ENCODE data around the gene MTUS2.

MTUS2 gene

GRCh38 chr13:29143847-29144246 is 323.7 kb downstream of the MTUS2 start:
- no peak overlapping the region for H3K4me3 ChIP-seq (replicated peaks; ENCODE audit: low read depth, low read length)
- TF ChIP-seq CTCF (IDR thresholded peaks at IDR 0.05; ENCODE audit: low read depth, low read length, missing control alignments) = no peak
- DNase-seq (ENCODE audit: extremely low read depth, low read depth) = no peak

GRCh38 chr13:29154390-29154789 is 334.3 kb downstream of the MTUS2 start:
- no peak for TF ChIP-seq CTCF (IDR thresholded peaks at IDR 0.05; ENCODE audit: low read depth, low read length, missing control alignments)
- no peak for DNase-seq (ENCODE audit: extremely low read depth, low read depth)
- no peak overlapping the region for H3K4me3 ChIP-seq (replicated peaks; ENCODE audit: low read depth, low read length)

- no peak overlapping the region for H3K4me3 ChIP-seq (replicated peaks; ENCODE audit: low read depth, low read length)
- TF ChIP-seq CTCF (IDR thresholded peaks at IDR 0.05; ENCODE audit: low read depth, low read length, missing control alignments) = no peak
- DNase-seq (ENCODE audit: extremely low read depth, low read depth) = no peak
These were observed 336.0 kb downstream of the MTUS2 start for GRCh38 chr13:29156136-29156535.

GRCh38 chr13:29159871-29160270 is 339.7 kb downstream of the MTUS2 start:
- no peak for DNase-seq (ENCODE audit: extremely low read depth, low read depth)
- no peak for TF ChIP-seq CTCF (IDR thresholded peaks at IDR 0.05; ENCODE audit: low read depth, low read length, missing control alignments)
- no peak overlapping the region for H3K4me3 ChIP-seq (replicated peaks; ENCODE audit: low read depth, low read length)

GRCh38 chr13:29160862-29161261 is 340.7 kb downstream of the MTUS2 start:
- DNase-seq (ENCODE audit: extremely low read depth, low read depth) = no peak
- no peak for TF ChIP-seq CTCF (IDR thresholded peaks at IDR 0.05; ENCODE audit: low read depth, low read length, missing control alignments)
- no peak overlapping the region for H3K4me3 ChIP-seq (replicated peaks; ENCODE audit: low read depth, low read length)

- no peak for TF ChIP-seq CTCF (IDR thresholded peaks at IDR 0.05; ENCODE audit: low read depth, low read length, missing control alignments)
- no peak for DNase-seq (ENCODE audit: extremely low read depth, low read depth)
- H3K4me3 ChIP-seq (replicated peaks; ENCODE audit: low read depth, low read length) = no peak overlapping the region
These were observed 341.5 kb downstream of the MTUS2 start for GRCh38 chr13:29161676-29162075.

- no peak for TF ChIP-seq CTCF (IDR thresholded peaks at IDR 0.05; ENCODE audit: low read depth, low read length, missing control alignments)
- DNase-seq (ENCODE audit: extremely low read depth, low read depth) = no peak
These were observed 342.6 kb downstream of the MTUS2 start for GRCh38 chr13:29162638-29163235.

More at GRCh38 chr13:29162638-29163235, 342.6 kb downstream of the MTUS2 start:
- H3K4me3 ChIP-seq (replicated peaks; ENCODE audit: low read depth, low read length) = no peak overlapping the region

All from HFF-Myc (cell line).